ENCODE measurements around the gene POU1F1.
A peak's percentile ranks its signal among the peaks of the same experiment; 100 is the strongest.

POU1F1 gene

GRCh38 chr3:87219611-87220010 is 56.8 kb downstream of the POU1F1 start:
- H3K36me3 ChIP-seq (ENCODE audit: control insufficient read depth, insufficient read depth, low read length, severe bottlenecking), result no peaks in the 10 kb centered on the region
- no peaks in the 10 kb centered on the region for H3K27me3 ChIP-seq (replicated peaks; ENCODE audit: control insufficient read depth, insufficient read depth, low read length)
- no peak overlapping the region for H3K9ac ChIP-seq (ENCODE audit: low read length)
- no peaks in the 10 kb centered on the region for H3K4me1 ChIP-seq (ENCODE audit: control insufficient read depth, insufficient read depth, low read length)
- DNase-seq (ENCODE audit: low read depth), result peak; percentile 23
- no peaks in the 10 kb centered on the region for H3K9me3 ChIP-seq (ENCODE audit: control insufficient read depth, low read length)
- no peak overlapping the region for H3K4me3 ChIP-seq (ENCODE audit: low read length)

GRCh38 chr3:87218560-87218959 is 57.8 kb downstream of the POU1F1 start:
- Histone ChIP-seq H3K9me3 (ENCODE audit: control insufficient read depth, low read length) (no peaks in the 10 kb centered on the region), H3K27me3 (replicated peaks; ENCODE audit: control insufficient read depth, insufficient read depth, low read length) (no peaks in the 10 kb centered on the region), H3K9ac (ENCODE audit: low read length) (no peak overlapping the region), H3K4me3 (ENCODE audit: low read length) (no peak overlapping the region), H3K4me1 (ENCODE audit: control insufficient read depth, insufficient read depth, low read length) (no peaks in the 10 kb centered on the region), H3K36me3 (ENCODE audit: control insufficient read depth, insufficient read depth, low read length, severe bottlenecking) (no peaks in the 10 kb centered on the region)
- no peak for DNase-seq (ENCODE audit: low read depth)

Measured in adipocyte (in vitro differentiated cells).